Forelimb muscle (tissue), 1 donor: ENCODE measurements around the gene MRPS18A. TPM values are rescaled to one million over a fixed set of nuclear protein-coding genes. Genes with fewer than 3 reads are reported as not detected.
"Not testable (repeated sequence)": the region's sequence is repeated elsewhere in the genome, so short reads cannot be mapped to it uniquely, and the experiment has no call there.

Experiments
- DNase-seq: peaks from one replicate; pipeline ENCODE4 v3.0.0-alpha.2; 2013; ENCODE audit warnings: low read depth
- polyA plus RNA-seq: library from polyadenylated mRNA; unstranded; fragments of 120-200 nt; gene quantifications from one replicate; pipeline ENCODE4 v1.2.1, GENCODE V29; 2013; ENCODE audit not compliant: insufficient read length

The MRPS18A gene
- polyA plus RNA-seq, 1 donor: 30.4 TPM

GRCh38 chr6:43635387-43636307 lies 51.9 kb downstream of the MRPS18A start, which contains the start of gene MAD2L1BP:
Gene MAD2L1BP, plus strand, starts transcription at chr6:43635840. Its CDS starts 36 bp downstream, at chr6:43635876.
- peak; percentile 63 for DNase-seq

- no peak for DNase-seq
These were observed 52.8 kb downstream of the MRPS18A start for GRCh38 chr6:43634702-43635303.

GRCh38 chr6:43633002-43633401 lies 54.6 kb downstream of the MRPS18A start:
- DNase-seq: not testable (repeated sequence)

- DNase-seq: no peak
These were observed 56.5 kb downstream of the MRPS18A start for GRCh38 chr6:43630980-43631619.

GRCh38 chr6:43629505-43630300 lies 57.9 kb downstream of the MRPS18A start:
- DNase-seq: peak; percentile 97

- peak; percentile 97 for DNase-seq
These were observed 58.5 kb downstream of the MRPS18A start, which contains the start of gene GTPBP2 for GRCh38 chr6:43629104-43629504. Gene GTPBP2, minus strand, starts transcription at chr6:43629264. Its CDS starts 102 bp downstream, at chr6:43629162.

GRCh38 chr6:43628393-43629103 lies 59.0 kb downstream of the MRPS18A start:
- DNase-seq: no peak

- peak; percentile 64 for DNase-seq
These were observed 60.4 kb downstream of the MRPS18A start for GRCh38 chr6:43627008-43627825.

- DNase-seq: no peak
These were observed 62.1 kb downstream of the MRPS18A start for GRCh38 chr6:43625393-43625992.

GRCh38 chr6:43624786-43625288 lies 62.8 kb downstream of the MRPS18A start:
- DNase-seq: no peak

GRCh38 chr6:43623880-43624785 lies 63.5 kb downstream of the MRPS18A start:
- DNase-seq: no peak

GRCh38 chr6:43622541-43622940 lies 65.0 kb downstream of the MRPS18A start:
- no peak for DNase-seq

- no peak for DNase-seq
These were observed 65.8 kb downstream of the MRPS18A start for GRCh38 chr6:43621836-43622180.

Other genes with a start within 250 kb of the MRPS18A start
- gene DLK2, start 232.2 kb downstream of the MRPS18A start, polyA plus RNA-seq: 2.8 TPM
- 28.2 TPM for gene TJAP1, start 210.2 kb downstream of the MRPS18A start, polyA plus RNA-seq
- gene LRRC73, start 177.4 kb downstream of the MRPS18A start, polyA plus RNA-seq: 0.16 TPM
- 80.7 TPM for gene YIPF3, start 170.9 kb downstream of the MRPS18A start, polyA plus RNA-seq
- gene POLR1C, start 170.7 kb downstream of the MRPS18A start, polyA plus RNA-seq: 14.3 TPM
- 25.7 TPM for gene XPO5, start 111.8 kb downstream of the MRPS18A start, polyA plus RNA-seq
- gene POLH, start 111.6 kb downstream of the MRPS18A start, polyA plus RNA-seq: 10.1 TPM
- gene GTPBP2, start 58.5 kb downstream of the MRPS18A start, polyA plus RNA-seq: 37.1 TPM
- gene MAD2L1BP, start 52.0 kb downstream of the MRPS18A start, polyA plus RNA-seq: 16.4 TPM
- 0.51 TPM for gene RSPH9, start 42.8 kb downstream of the MRPS18A start, polyA plus RNA-seq
- gene VEGFA, start 82.4 kb upstream of the MRPS18A start, polyA plus RNA-seq: 82.4 TPM